NT2/D1 (cell line): ENCODE measurements around the gene STPG4.

Source experiments
- SUZ12 ChIP-seq: IDR thresholded peaks from 2 replicates; pipeline ENCODE4 v1.6.1; 2011; ENCODE audit not compliant: insufficient read length, insufficient read depth; ENCODE audit errors: extremely low read depth
- YY1 ChIP-seq: IDR thresholded peaks from 2 replicates; pipeline ENCODE4 v1.6.1; 2011; ENCODE audit not compliant: insufficient read length, insufficient read depth
- ZNF274 ChIP-seq: IDR thresholded peaks from 2 replicates; pipeline ENCODE4 v1.6.1; 2011; ENCODE audit warnings: mild to moderate bottlenecking, low read depth, low read length

DNA sequence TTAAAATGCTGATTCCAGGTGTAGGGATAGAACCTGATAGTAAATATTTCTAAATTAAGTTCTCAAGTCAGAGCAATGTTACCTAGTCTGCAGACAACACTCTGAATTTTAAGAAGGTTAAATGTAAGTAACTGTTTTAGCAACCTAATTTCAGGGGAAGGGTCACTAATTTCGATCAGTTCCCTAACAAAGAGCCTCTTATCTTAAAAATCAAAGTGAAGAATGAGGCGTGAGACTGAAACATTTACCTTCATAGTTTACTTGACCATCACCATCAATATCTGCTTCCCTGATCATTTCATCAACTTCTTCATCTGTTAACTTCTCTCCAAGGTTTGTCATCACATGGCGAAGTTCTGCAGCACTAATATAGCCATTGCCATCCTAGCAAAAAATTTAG is 6.4 kb upstream of the STPG4 start:
- TF ChIP-seq ZNF274 (no peak), SUZ12 (no peak), YY1 (no peak)
